Measurements from ENCODE around the gene PPP1R1B.

The PPP1R1B gene

DNA sequence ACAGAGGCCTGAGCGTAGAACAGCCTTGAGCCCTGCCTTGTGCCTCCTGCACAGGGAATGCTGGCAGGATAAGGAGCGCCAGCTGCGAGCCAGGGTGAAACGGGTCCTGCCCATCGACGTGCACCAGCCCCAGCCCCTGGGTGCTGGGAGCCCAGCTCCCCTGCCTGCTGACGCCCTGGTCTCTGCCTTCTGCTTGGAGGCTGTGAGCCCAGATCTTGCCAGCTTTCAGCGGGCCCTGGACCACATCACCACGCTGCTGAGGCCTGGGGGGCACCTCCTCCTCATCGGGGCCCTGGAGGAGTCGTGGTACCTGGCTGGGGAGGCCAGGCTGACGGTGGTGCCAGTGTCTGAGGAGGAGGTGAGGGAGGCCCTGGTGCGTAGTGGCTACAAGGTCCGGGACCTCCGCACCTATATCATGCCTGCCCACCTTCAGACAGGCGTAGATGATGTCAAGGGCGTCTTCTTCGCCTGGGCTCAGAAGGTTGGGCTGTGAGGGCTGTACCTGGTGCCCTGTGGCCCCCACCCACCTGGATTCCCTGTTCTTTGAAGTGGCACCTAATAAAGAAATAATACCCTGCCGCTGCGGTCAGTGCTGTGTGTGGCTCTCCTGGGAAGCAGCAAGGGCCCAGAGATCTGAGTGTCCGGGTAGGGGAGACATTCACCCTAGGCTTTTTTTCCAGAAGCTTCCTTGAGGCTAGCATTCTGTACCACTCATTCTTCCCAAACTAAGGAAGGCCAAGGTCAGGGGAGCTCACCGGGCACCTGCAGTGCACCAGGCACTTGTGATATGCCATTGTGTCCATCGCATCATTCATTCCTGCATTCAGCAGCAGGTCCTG lies 43.4 kb downstream of the PPP1R1B start:
- peaks cover 25 to 72% of the 10 kb centered on the region in 2 donors for H3K27me3 ChIP-seq (ENCODE audit: control insufficient read depth in 1 of 2, insufficient read depth in 2 of 2, low read length in 2 of 2)
- no peaks in the 10 kb centered on the region for H3K9me3 ChIP-seq (ENCODE audit: low read length)
- peaks cover 6% of the 10 kb centered on the region for H3K4me1 ChIP-seq (ENCODE audit: insufficient read depth, low read length)
- H3K9ac ChIP-seq (ENCODE audit: low read length): no peak overlapping the region
- H3K27ac ChIP-seq (ENCODE audit: low read depth, low read length): no peak overlapping the region
- no peak overlapping the region for H3K4me3 ChIP-seq (ENCODE audit: low read depth in 1 of 2, low read length in 2 of 2)
- H3K36me3 ChIP-seq (ENCODE audit: insufficient read depth, low read length): no peaks in the 10 kb centered on the region

DNA sequence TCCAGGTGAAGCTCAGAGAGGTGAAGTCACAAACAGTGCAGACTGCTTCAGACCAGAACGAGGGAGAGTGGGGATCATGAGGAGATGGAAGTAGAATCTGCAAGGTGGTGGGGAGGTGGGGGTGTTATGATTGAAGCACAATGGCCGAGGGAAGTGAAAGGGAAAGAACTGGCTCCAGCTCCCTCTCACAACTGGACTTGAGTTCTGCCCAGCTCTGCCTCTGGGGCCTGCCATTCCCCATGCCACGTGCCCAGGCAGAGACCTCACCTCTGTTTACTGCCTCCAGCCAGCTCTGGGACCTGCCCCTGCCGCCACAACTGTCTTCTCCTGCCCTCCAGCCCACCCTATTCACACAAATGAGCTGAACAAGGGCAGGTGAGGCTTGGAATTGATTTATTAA lies 44.0 kb downstream of the PPP1R1B start:
- Histone ChIP-seq H3K4me1 (ENCODE audit: insufficient read depth, low read length) (peaks cover 6% of the 10 kb centered on the region), H3K9me3 (ENCODE audit: low read length) (no peaks in the 10 kb centered on the region), H3K36me3 (ENCODE audit: insufficient read depth, low read length) (no peaks in the 10 kb centered on the region), H3K4me3 (ENCODE audit: low read depth in 1 of 2, low read length in 2 of 2) (no peak overlapping the region), H3K27ac (ENCODE audit: low read depth, low read length) (no peak overlapping the region), H3K27me3 (ENCODE audit: control insufficient read depth in 1 of 2, insufficient read depth in 2 of 2, low read length in 2 of 2) (peaks cover 25 to 66% of the 10 kb centered on the region in 2 donors), H3K9ac (ENCODE audit: low read length) (no peak overlapping the region)

DNA sequence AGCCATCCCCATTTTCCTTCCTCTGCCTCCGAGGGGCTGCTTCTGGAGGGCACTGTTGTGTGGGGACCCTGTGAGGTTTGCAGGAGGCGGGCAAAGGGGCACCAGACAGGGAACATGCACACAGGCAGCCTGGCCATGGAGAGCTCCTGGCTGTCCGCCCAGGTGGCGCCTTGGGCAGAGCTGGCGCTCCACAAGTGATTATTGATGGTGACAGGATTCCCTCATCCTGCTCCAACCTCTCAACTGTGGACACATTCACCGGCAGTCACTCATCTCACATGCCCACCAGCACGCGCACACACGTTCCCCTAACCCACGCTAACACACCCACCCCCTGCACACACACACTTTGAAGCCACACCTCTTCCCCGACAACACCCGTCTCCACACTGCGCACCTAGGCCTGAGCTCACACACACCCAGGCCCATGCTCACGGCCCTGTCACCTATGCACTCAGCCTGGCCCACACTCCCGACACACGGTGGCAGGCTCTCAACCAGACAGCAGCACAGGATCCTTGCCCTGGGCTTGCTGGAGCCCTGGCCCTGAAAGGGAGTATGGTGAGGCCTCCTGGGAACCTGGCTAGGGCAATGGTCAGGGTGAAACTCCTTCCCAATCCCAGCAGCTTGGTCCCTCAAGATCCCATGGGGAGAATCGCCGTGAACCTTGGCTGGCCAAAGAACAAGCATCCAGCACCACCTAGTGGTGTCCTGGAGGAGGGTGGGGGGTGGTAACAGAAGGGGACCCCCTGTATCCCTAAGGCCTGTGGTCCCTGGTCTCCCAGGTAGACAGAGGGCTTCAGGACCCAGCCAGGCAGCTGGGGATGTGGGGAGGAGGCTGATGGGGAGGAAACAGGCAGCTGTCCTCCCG lies 45.1 kb downstream of the PPP1R1B start:
- peaks cover 19 to 55% of the 10 kb centered on the region in 2 donors for H3K27me3 ChIP-seq (ENCODE audit: control insufficient read depth in 1 of 2, insufficient read depth in 2 of 2, low read length in 2 of 2)
- no peak overlapping the region for H3K27ac ChIP-seq (ENCODE audit: low read depth, low read length)
- no peak overlapping the region for H3K4me3 ChIP-seq (ENCODE audit: low read depth in 1 of 2, low read length in 2 of 2)
- no peak overlapping the region for H3K9ac ChIP-seq (ENCODE audit: low read length)
- peaks cover 5% of the 10 kb centered on the region for H3K36me3 ChIP-seq (ENCODE audit: insufficient read depth, low read length)
- peaks cover 9% of the 10 kb centered on the region for H3K4me1 ChIP-seq (ENCODE audit: insufficient read depth, low read length)
- H3K9me3 ChIP-seq (ENCODE audit: low read length): no peaks in the 10 kb centered on the region

DNA sequence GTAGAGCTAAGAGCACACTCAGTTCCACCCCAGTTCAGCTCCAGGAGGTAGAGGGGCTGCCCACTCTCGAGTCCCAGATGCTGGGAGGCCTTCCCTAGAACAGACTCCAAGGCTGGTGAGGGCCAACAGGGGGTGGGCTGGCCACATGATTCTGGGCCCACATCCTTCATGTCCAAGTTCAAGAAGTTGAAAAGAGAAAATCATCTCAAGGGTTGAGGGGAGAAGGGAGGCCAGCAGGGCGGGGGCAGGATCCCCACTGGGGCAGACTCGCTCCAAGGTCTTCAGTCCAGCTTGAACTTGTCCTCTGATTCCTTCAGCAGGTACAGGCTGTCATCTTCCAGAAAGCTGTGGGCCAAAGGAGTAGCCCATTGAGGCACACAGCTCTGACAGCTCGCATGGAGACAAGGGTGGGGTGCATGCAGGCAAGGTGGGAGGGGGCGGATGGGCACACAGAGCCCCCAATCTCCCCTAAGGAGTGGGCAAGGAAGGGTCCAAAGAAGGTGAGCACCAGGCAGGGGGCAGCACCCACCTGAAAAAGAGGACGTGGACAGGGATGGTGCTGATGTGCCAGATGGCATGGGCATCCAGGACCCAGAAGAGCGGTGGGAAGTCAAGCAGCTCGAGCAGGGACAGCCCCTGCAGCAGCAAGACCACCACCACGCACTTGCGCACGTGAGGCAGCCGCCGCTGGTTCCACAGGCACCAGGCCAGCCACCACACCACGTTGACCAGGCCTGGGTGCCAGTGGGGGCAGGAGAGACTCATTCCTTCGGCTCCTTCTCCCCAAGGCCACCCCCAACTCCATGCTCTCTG lies 46.0 kb downstream of the PPP1R1B start:
- Histone ChIP-seq H3K9ac (ENCODE audit: low read length) (no peak overlapping the region), H3K4me3 (ENCODE audit: low read depth in 1 of 2, low read length in 2 of 2) (no peak overlapping the region), H3K27me3 (ENCODE audit: control insufficient read depth in 1 of 2, insufficient read depth in 2 of 2, low read length in 2 of 2) (peaks cover 13 to 46% of the 10 kb centered on the region in 2 donors), H3K9me3 (ENCODE audit: low read length) (no peaks in the 10 kb centered on the region), H3K27ac (ENCODE audit: low read depth, low read length) (no peak overlapping the region), H3K4me1 (ENCODE audit: insufficient read depth, low read length) (peaks cover 9% of the 10 kb centered on the region), H3K36me3 (ENCODE audit: insufficient read depth, low read length) (peaks cover 9% of the 10 kb centered on the region)

DNA sequence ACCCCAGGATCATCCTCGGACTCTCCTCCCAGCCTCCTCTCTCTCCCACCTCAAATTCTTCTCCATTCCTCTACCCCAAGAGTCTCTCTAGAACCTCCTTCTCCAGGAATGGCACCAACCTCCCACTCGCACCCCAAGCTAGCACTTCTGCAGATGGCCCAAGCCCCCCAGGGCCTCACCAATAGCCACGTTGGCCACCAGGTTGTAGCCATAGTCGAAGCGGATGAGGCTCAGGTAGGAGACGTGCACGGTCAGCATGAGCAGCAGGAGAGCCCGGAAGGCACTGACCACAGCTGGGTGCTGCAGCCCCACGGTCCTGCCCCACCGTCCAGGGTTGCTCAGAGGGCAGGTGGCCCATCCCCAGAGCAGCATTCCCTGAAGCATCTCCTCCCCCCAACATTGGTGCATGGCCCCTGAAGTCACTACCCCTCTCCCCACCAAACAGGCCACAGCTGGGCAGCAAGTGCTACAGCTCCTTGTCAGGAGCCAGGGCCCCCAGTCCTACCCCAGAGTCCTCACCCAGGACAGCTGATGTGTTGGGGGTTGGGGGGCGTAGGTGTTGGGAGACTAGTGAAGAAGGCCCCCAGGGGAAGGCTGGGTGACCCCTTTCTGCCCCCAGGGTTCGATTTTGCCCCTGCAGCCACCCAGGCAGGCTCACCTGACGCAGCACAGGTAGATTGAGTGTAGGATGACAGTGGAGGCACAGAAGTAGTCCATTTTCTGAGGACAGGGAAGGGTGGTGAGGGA lies 46.8 kb downstream of the PPP1R1B start:
- Histone ChIP-seq H3K9ac (ENCODE audit: low read length) (no peak overlapping the region), H3K4me1 (ENCODE audit: insufficient read depth, low read length) (peaks cover 6% of the 10 kb centered on the region)

DNA sequence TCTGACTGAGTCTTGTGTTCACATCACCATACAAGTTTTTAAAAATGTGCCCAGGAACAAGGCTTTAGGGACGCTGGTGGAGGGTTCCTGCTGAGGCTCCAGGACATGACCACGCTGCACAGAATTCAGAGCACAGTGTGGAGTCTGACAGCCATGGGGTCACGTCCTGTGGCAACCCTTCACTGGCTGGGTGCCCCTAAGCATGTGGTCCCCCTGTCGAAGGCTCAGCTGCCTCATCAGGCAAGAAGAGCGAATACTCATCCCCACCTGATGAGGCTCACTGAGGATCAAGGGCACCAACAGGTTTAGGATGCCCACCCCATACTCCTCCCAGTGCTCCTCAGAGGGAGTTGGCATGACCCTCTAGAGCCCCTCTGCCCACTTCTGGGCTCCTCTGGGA lies 47.4 kb downstream of the PPP1R1B start:
- Histone ChIP-seq H3K27me3 (ENCODE audit: control insufficient read depth in 1 of 2, insufficient read depth in 2 of 2, low read length in 2 of 2) (peaks cover 9 to 33% of the 10 kb centered on the region in 2 donors), H3K4me3 (ENCODE audit: low read depth in 1 of 2, low read length in 2 of 2) (no peak overlapping the region), H3K4me1 (ENCODE audit: insufficient read depth, low read length) (peaks cover 3% of the 10 kb centered on the region), H3K9me3 (ENCODE audit: low read length) (no peaks in the 10 kb centered on the region), H3K36me3 (ENCODE audit: insufficient read depth, low read length) (peaks cover 9% of the 10 kb centered on the region), H3K27ac (ENCODE audit: low read depth, low read length) (no peak overlapping the region), H3K9ac (ENCODE audit: low read length) (no peak overlapping the region)

More for the DNA sequence above, 46.8 kb downstream of the PPP1R1B start:
- H3K27ac ChIP-seq (ENCODE audit: low read depth, low read length): no peak overlapping the region
- no peak overlapping the region for H3K4me3 ChIP-seq (ENCODE audit: low read depth in 1 of 2, low read length in 2 of 2)
- no peaks in the 10 kb centered on the region for H3K9me3 ChIP-seq (ENCODE audit: low read length)
- peaks cover 12 to 38% of the 10 kb centered on the region in 2 donors for H3K27me3 ChIP-seq (ENCODE audit: control insufficient read depth in 1 of 2, insufficient read depth in 2 of 2, low read length in 2 of 2)
- H3K36me3 ChIP-seq (ENCODE audit: insufficient read depth, low read length): peaks cover 9% of the 10 kb centered on the region

DNA sequence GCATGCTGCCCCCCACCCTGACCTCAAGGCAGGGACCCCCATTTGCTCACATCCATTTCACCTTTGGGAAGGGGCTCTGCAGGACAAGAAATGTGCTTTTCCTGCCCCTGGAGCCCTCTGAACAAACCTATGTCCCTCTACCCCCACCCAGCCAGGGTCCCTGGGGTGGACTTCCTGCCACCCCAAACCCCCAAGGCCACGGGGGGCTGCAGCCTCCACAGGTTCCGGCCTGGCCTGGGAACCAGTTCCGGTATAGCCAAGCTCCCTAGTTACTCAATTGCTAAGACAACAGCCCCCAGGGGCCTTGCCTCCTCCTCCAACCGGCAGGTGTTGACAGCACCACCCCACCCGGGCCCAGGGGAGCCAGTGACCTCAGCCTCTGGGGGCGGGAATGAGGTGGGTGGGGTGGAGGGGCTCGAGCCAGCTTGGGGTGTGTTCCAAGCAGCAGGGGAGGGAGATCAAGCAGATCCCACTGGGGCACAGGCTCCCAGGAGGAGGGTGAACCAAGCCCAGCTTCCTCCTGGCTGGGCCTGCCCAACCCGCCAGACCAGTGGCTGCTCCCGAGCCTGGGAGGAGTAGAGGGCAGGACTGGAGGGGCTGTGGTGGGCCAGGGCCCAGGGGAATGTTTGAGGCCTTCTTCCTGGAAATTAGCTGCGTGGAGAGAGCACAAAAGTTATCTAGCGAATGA lies 48.1 kb downstream of the PPP1R1B start:
- no peak overlapping the region for H3K4me3 ChIP-seq (ENCODE audit: low read depth in 1 of 2, low read length in 2 of 2)
- peaks cover 3% of the 10 kb centered on the region for H3K4me1 ChIP-seq (ENCODE audit: insufficient read depth, low read length)
- H3K36me3 ChIP-seq (ENCODE audit: insufficient read depth, low read length): peaks cover 9% of the 10 kb centered on the region
- no peak overlapping the region for H3K27ac ChIP-seq (ENCODE audit: low read depth, low read length)
- H3K9ac ChIP-seq (ENCODE audit: low read length): no peak overlapping the region
- peaks cover 9 to 26% of the 10 kb centered on the region in 2 donors for H3K27me3 ChIP-seq (ENCODE audit: control insufficient read depth in 1 of 2, insufficient read depth in 2 of 2, low read length in 2 of 2)
- H3K9me3 ChIP-seq (ENCODE audit: low read length): no peaks in the 10 kb centered on the region

DNA sequence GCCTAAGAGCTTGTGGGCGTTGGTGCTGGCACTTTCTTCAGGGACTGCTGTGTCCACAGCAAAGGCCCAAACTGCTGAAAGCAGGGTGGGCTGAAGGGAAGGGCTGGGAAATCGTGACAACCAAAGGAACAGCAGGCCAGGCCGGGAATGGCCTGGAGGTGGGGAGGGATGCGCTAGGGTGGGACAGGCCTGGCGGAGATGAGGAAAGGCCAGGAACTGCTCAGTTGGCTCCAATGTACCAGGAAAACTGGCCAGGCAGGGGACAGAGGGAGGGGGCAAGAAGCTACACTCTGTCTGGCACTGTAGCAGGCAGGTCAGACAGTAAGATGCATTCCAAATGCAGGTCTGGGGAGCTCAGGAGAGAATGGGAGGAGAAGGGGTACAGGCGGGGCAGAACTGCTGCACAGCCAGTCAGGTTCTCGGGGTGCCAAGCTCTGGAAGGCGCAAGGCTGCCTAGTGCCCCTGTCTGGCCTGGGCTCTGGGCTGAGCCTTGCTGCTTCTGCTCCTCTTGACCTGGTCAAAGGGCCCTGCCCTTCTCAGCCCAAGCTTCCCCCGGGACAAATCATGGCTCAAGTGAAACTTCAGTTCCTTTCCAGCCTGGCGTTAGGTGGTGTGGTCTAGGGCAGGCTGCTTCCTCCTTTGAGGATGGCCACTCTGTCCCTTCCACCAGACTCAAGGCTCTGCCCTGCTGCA lies 48.8 kb downstream of the PPP1R1B start:
- Histone ChIP-seq H3K9me3 (ENCODE audit: low read length) (no peaks in the 10 kb centered on the region), H3K9ac (ENCODE audit: low read length) (no peak overlapping the region), H3K36me3 (ENCODE audit: insufficient read depth, low read length) (peaks cover 9% of the 10 kb centered on the region), H3K4me1 (ENCODE audit: insufficient read depth, low read length) (peaks cover 3% of the 10 kb centered on the region), H3K27ac (ENCODE audit: low read depth, low read length) (no peak overlapping the region), H3K4me3 (ENCODE audit: low read depth in 1 of 2, low read length in 2 of 2) (no peak overlapping the region), H3K27me3 (ENCODE audit: control insufficient read depth in 1 of 2, insufficient read depth in 2 of 2, low read length in 2 of 2) (peaks cover 7 to 19% of the 10 kb centered on the region in 2 donors)

DNA sequence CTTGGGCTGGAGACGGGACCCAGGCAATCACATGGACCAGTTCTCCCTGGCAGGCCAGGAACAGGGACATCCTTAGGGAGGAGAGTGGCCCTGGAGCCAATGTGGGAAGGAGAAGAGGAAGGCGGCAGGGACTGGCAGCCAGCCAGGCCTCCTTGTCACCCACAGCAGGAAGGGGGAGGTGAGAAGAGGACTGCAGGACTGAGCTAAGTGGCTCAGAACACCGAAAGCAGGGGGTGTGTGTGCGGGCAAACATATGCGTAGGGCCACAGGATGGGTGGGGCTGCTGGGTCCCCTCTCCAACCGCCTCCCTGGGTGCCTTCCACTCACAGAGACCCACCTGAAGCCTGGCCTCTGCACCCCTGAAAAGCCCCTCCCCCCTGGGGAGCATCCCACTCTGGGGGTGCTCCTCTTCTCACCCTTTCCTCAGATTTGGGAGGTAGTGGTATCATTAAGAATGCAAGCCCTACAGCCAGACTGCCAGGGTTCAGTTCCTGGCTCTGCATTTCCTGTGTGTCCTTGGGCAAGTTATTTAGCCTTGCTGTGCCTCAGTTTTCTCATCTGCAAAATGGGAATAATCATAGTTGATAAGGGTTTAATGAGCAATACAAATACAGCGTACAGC lies 49.6 kb downstream of the PPP1R1B start:
- Histone ChIP-seq H3K4me1 (ENCODE audit: insufficient read depth, low read length) (peaks cover 3% of the 10 kb centered on the region), H3K27me3 (ENCODE audit: control insufficient read depth in 1 of 2, insufficient read depth in 2 of 2, low read length in 2 of 2) (peaks cover 0 to 11% of the 10 kb centered on the region in 2 donors), H3K9me3 (ENCODE audit: low read length) (no peaks in the 10 kb centered on the region), H3K9ac (ENCODE audit: low read length) (no peak overlapping the region), H3K27ac (ENCODE audit: low read depth, low read length) (no peak overlapping the region), H3K36me3 (ENCODE audit: insufficient read depth, low read length) (peaks cover 9% of the 10 kb centered on the region), H3K4me3 (ENCODE audit: low read depth in 1 of 2, low read length in 2 of 2) (no peak overlapping the region)

Data from muscle layer of colon (tissue), 2 donors.